GM12873 (cell line): ENCODE data around the gene OR5D13.

Experiments
- TF ChIP-seq, protein P1 (sequence below): IDR thresholded peaks from 2 replicates; pipeline ENCODE4 v1.5.1; 2012; ENCODE audit warnings: low read depth, mild to moderate bottlenecking, moderate library complexity, low read length, control low read depth; ENCODE audit not compliant: insufficient read depth; ENCODE audit errors: missing control alignments

The OR5D13 gene, protein sequence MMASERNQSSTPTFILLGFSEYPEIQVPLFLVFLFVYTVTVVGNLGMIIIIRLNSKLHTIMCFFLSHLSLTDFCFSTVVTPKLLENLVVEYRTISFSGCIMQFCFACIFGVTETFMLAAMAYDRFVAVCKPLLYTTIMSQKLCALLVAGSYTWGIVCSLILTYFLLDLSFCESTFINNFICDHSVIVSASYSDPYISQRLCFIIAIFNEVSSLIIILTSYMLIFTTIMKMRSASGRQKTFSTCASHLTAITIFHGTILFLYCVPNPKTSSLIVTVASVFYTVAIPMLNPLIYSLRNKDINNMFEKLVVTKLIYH

DNA sequence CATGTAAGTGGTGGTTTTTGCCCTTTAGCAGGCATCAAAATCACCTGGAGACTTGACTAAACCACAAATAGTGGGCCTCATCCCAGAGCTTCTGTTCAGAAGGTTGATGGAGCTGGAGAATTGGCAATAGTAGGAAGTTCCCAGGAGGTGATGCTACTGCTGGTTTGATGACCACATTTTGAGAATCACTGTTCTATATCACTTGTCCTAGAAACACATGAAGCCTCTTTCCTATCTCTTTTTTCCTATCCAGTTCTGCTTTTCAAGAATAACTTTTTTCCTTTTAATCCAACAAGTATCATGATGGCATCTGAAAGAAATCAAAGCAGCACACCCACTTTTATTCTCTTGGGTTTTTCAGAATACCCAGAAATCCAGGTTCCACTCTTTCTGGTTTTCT is at the start of gene OR5D13:
Gene OR5D13, plus strand, starts transcription at position 301 of the 400 bp plus-strand sequence. Its CDS starts 0 bp downstream, at position 301.
- TF ChIP-seq, protein P1, sequence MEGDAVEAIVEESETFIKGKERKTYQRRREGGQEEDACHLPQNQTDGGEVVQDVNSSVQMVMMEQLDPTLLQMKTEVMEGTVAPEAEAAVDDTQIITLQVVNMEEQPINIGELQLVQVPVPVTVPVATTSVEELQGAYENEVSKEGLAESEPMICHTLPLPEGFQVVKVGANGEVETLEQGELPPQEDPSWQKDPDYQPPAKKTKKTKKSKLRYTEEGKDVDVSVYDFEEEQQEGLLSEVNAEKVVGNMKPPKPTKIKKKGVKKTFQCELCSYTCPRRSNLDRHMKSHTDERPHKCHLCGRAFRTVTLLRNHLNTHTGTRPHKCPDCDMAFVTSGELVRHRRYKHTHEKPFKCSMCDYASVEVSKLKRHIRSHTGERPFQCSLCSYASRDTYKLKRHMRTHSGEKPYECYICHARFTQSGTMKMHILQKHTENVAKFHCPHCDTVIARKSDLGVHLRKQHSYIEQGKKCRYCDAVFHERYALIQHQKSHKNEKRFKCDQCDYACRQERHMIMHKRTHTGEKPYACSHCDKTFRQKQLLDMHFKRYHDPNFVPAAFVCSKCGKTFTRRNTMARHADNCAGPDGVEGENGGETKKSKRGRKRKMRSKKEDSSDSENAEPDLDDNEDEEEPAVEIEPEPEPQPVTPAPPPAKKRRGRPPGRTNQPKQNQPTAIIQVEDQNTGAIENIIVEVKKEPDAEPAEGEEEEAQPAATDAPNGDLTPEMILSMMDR = no peak

DNA sequence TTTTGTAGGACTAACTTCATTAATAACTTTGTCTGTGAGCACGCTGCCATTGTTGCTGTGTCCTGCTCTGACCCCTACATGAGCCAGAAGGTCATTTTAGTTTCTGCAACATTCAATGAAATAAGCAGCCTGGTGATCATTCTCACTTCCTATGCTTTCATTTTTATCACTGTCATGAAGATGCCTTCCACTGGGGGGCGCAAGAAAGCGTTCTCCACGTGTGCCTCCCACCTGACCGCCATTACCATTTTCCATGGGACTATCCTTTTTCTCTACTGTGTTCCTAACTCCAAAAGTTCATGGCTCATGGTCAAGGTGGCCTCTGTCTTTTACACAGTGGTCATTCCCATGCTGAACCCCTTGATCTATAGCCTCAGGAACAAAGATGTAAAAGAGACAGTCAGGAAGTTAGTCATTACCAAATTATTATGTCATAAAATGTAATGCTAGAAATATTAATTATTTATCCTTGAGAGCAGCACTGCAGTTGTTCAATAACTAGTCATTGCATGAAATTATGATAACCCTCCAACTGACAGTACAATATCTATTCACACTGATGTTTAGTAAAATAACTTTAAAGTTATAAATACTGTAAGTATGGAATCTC is 46.4 kb upstream of the OR5D13 start:
- TF ChIP-seq, protein P1 = peak; percentile 37

DNA sequence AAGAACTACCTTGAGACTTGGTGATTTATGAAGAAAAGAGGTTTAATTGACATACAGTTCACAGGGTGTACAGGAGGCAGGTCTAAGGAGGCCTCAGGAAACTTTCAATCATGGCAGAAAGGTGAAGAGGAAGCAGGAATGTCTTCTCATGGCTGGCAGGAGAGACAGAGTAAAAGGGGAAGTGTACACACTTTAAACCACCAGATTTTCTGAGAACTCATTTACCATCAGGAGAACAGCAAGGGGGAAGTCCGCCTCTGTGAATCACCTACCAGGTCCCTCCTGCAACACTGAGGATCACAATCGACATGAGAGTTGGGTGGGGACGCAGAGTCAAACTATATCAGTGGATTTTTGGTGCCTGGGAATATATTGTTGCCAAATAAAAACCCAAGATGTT is 40.3 kb upstream of the OR5D13 start:
- TF ChIP-seq, protein P1 = no peak

DNA sequence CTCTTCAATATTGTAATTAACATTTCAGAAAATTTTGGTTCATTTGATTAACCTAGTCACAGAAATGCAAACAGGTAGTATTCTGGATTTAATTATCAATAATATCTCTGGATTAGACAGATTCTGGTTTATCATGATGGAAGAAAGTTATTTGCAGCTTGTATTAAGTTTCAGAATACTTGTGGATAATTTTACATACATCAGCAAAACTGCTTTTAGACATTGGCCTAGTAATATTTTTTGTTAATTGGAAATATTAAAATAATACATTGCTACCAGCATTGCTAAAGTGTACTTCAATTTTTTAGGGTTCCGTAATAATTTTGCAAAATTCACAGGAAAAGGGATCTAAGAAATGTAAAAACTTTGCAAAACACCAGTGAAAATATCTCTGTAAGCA is 18.4 kb downstream of the OR5D13 start:
- TF ChIP-seq, protein P1 = no peak

DNA sequence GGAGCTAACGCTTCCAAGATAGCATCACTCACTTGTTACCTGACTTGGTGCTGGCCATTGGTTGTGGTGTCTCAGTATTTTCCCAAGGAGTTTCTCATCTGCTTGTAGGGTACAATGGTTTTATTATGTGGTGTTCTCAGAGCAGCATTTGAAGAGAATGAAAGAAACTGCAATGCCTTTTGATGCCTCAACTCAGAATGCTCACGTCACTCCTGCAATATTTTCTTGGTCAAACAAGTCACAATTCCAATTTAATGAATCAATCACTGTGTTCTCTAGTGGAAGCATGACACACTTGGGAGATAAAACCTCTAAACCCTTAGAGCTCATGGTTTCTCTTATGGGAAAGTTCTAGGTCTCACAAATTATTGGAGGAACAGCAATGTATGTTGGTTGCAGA is 20.1 kb downstream of the OR5D13 start:
- TF ChIP-seq, protein P1 = no peak

DNA sequence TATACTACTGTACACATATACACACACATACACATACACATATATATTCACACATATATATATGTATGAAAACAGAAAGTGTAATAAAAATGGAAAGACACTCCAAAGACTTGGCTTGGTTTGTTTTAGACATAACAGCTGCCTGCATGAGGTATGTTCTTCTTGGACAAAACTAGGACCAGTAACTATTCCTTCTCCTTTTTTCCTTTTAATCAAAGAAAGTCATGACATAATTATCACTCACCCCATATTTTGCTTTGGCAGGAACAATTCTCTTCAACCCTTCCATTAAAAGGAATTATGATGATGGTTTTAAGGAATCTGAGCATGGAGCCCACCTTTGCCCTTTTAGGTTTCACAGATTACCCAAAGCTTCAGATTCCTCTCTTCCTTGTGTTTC is 22.0 kb downstream of the OR5D13 start, which contains the start of gene OR5D14:
Gene OR5D14, plus strand, starts transcription at position 301 of the 400 bp plus-strand sequence. Its CDS starts 0 bp downstream, at position 301.
- TF ChIP-seq, protein P1 = no peak

DNA sequence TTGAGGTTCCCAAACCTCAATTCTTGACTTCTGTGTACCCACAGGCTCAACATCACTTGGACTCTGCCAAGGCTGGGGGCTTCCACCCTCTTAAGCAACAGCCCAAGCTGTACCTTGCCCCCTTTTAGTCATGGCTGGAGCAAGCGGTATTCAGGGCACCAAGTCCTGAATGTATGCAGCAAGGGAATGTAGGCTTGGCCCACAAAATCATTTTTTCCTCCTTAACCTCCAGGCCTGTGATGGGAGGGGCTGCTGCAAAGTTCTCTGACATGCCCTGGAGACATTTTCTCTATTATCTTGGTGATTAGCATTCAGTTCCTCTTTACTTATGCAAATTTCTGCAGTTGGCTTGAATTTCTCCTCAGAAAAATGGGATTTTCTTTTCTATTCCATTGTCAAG is 33.0 kb downstream of the OR5D13 start:
- TF ChIP-seq, protein P1 = no peak
